NCI-H510A (cell line): ENCODE data around the gene FANCM.

ENCODE experiments used
- DNase-seq: peaks from one replicate; lab custom pipeline; 2025; lab: John Stamatoyannopoulos, UW

FANCM gene

DNA sequence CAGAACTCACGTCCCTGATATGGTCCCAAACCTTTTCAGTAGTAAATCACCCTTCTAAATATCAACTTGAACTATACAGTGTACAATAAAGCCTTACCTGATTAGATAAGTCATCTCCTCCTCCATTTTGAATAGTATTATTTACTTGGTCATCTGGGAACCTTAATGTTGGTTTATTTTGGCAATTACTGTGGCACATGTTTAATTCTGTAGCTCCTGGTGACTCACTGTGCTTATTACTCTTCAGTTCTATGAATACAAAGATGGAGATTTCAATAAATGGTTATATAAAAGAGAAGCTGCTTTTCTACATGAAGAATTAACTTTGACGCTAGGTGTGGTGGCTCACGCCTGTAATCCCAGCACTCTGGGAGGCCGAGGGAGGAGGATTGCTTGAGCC, 91.8 kb downstream of the FANCM start:
- DNase-seq: no peak

GRCh38 chr14:45238988-45239387, 103.3 kb downstream of the FANCM start:
- no peak for DNase-seq

GRCh38 chr14:45242706-45243105, 107.0 kb downstream of the FANCM start:
- DNase-seq: no peak

DNA sequence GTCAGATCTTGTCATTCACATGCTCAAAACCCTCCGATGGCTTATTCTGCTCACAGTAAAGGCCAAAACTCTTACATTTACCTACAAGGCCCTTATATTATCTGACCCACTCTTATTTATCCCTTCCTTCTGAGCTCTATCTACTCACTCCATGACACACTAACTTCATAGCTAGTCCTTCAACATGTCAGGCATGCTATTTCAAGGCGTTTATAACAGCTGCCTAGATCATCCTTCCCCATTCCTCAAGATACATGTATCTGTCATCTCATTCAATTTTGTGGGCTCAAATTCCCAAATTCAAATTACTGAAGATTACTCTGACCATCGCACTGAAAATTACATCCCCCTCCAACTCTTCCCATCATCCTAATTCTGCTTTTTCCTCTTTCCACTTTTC, 110.4 kb downstream of the FANCM start:
- DNase-seq: no peak

- DNase-seq: no peak
Measured at GRCh38 chr14:45246691-45247090, 111.0 kb downstream of the FANCM start.

DNA sequence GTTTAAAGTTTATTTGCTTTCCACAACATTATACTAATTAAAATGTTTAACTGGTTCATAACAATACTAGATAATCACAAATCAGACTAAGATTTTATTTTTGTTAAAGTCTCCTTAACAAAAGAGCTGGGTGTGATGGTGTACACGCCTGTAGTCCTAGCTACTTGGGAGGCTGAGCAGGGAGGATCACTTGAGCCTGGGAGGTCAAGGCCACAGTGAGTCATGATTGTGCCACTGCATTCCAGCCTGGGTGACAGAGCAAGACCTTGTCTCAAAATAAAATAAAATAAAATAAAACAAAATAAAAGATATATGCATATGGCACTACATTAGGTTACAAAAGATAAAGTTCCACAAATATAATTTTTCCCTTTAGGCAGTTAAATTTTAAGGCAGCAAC, 111.7 kb downstream of the FANCM start:
- DNase-seq: no peak

DNA sequence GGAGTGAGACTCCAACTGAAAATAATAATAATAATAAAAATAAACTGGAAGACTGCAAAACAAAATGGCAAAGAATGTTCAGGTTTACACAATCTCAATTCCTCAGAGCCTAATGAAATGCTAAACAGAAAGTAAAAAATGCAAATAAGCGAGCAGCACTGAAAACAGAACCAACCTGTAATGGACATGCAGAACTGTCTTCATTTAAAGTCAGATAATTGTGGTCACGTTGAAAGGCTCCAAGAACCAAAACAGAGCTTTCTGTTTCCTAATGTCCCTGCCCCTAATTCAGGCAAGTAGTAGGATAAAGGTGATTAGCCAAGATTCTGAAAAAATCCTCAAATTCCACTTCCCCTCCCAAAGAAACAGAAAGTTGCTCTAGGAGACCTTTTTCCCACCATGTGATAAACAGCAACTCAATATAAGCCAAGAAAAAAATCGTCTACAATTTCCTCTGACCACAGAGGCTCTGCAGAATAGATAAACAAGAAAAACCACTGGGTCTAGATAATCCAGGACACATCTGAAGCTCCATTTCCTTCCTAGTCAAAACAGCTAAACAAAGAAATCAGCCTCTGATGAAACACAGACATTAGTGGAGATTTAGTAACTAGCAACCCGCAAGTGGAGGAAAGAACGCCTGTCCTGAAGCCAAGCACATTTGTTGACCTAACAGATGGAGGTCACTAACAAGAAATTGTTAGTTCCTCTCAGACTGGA, 114.3 kb downstream of the FANCM start:
- no peak for DNase-seq
